Glomerular visceral epithelial cell (primary cell): ENCODE data around the gene SHISA6.

Experiments
- DNase-seq: peaks from one replicate; pipeline ENCODE4 v3.0.0-alpha.2; 2016; ENCODE audit errors: extremely low spot score

The SHISA6 gene

GRCh38 chr17:11240841-11241610, at the start of gene SHISA6:
Gene SHISA6 (plus strand): TSS chr17:11241213.
- no peak for DNase-seq

DNA sequence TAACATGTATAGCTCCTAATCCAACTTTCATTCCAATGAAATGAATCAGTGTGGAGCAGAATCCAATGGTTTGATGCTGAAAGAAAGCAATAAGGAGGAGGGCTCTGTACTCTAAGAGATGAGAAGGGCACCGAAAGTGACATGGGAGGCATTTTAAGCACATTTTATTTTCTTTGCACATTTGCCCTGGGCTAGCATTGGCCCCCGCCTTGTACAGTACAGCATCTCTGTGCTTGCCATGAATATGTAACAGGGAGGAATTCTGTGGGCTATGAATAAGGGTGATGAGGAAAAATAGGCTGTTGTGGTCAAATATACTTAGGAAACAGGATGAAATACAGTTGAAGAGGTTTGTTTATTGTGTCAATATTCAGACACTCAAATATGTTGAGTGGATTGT, 45.2 kb upstream of the SHISA6 start:
- DNase-seq: no peak

- DNase-seq: no peak
Measured at GRCh38 chr17:11204991-11205390, 36.0 kb upstream of the SHISA6 start.

DNA sequence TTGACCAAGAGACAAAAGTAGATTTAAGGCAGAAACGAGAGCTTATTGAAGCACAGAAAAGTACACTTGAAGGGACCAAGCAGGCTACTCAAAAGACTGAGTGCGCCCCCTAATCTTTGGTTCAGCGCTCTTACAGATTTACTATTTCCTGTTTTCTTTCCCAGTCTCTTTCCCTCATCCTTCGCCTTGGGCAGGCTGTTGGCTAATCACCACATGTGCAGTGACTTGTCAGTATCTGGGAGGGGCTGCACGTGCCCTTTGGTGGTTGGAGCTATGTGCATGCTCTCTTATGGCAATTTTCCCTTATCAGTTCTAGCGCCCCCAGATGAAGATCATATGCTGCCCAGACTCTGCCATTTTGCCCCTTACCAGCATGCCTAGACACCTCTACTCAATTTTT, 35.4 kb upstream of the SHISA6 start:
- no peak for DNase-seq

GRCh38 chr17:11209906-11210305, 31.1 kb upstream of the SHISA6 start:
- no peak for DNase-seq

DNA sequence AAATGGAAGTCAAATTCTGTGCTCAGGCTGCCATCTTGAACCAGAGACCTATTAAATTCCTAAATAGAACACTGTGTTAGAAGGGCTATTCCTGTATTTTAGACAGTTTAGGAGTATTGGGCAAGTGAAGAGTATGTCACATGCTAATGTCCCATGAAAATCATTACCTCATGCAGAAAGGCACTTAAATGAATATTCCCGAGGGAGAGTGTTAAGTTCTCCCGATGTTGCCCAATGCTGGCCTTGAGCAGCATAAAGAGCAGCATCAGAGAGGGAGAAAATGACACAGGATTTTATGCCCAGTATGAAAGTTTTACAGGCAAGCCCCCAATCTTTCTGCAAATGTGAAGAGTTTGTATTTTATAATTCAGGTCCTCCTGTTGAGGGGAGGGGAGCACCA, 28.2 kb upstream of the SHISA6 start:
- DNase-seq: no peak

GRCh38 chr17:11216976-11217375, 24.0 kb upstream of the SHISA6 start:
- no peak for DNase-seq

DNA sequence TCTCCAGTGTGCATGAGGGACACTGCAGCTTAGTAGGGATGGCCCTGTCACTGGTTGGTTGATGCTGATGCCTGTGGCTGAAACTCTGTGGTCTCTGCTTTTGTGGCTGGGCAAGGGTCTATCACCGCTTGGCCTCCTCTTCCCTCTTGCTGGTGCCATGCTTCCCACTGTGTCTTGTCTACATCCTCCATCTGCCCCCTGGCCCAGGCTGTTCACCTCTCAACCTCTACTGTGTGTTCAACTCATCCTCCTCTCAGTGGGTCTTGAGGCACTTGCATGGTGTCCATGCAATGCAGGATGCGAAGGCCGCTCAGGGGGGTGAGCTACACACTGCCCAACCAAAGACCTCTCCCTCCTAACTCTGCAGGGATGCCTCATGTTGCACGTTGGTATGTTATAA, 19.8 kb upstream of the SHISA6 start:
- DNase-seq: no peak

GRCh38 chr17:11221721-11222120, 19.3 kb upstream of the SHISA6 start:
- DNase-seq: no peak

DNA sequence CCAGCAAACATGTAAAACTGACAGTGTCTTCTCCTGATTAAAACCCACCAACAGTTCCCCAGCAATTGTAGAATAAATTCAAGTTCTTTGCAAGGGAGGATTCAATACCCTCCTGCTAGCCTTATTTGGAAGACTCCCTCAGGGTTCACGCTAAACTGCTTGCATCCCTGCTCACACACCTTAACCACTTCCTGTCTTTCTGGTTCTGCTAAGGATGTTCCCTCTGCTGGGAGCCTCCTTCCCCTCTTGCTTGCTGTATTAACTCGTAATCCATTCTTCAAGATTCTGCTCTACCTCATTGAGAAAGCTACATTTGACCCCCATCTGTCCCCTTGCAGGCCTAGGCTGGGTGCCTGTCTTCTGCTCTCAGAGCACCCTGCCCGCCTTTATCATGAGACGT, 2.3 kb upstream of the SHISA6 start:
- no peak for DNase-seq

- DNase-seq: no peak
Measured at GRCh38 chr17:11239379-11239970, 1.5 kb upstream of the SHISA6 start.

GRCh38 chr17:11240041-11240840, 772 bp upstream of the SHISA6 start:
- no peak for DNase-seq

GRCh38 chr17:11241611-11242226, 706 bp downstream of the SHISA6 start:
- no peak for DNase-seq

GRCh38 chr17:11242411-11242810, 1.4 kb downstream of the SHISA6 start:
- no peak for DNase-seq

DNA sequence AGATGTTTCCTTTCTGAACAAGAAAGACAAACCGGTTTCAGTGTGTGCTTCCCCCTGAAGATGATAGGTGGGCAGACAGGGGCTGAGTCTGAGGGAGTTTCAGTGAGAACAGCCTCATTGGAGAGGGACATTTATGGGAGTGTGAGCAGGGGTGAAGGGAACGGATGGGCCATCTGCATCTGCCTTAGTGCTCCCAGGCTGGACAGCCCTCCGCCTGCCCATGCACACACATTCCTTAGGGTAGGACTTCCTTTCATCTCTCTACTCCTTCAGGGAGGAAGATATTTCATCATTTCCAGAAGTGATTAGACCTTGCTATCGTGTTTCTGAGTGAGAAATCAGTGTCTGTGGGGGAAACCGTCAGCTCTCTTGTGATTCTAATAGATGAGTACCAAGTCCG, 3.8 kb downstream of the SHISA6 start:
- no peak for DNase-seq

GRCh38 chr17:11245187-11245586, 4.2 kb downstream of the SHISA6 start:
- no peak for DNase-seq

GRCh38 chr17:11245791-11246190, 4.8 kb downstream of the SHISA6 start:
- DNase-seq: no peak

DNA sequence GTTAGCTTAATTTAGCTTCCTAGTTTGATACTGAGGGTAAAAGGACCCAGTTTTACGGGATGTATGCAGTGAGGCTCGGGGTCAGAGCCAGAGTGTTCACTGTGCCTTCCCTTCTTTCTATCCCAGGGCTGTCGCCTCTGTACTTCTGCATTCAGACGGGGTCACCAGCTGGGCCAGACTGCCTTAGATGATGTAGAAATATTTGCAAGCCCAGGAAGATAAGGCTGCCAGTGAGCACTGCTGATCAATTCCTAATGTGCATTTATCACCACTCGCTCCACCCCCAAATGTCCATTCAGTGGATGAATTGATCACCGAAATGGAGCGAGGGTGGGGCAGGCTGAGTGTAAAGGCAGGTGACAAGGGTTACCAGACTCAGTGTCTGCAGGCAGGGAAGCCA, 9.1 kb downstream of the SHISA6 start:
- no peak for DNase-seq

DNA sequence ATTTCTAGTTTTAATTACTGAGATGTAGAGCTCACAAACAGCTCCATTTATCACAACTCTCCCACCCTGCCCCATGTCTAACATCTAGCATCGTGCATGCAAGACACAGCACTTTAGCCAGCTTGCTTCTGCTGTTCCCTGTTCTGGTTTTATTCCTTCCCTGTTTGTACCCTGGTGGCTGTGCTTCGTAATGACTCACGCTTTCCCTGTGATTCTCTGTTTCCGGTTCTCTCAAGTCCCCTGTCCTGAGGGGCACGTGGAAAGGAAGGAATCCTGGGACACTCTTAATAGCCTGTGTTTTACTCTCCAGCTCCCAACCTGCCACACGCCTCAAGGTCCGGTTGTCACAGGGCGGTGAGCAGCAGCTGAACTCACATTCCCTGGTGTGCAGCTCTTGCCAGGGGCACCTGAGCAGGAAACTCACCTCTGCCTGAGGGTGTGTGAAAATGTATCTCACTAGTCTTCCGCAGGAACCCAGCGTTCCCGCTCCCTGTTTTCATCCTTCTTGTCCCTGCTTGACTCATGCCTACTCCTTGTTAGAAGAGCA, 10.6 kb downstream of the SHISA6 start:
- DNase-seq: no peak

- DNase-seq: no peak
Measured at GRCh38 chr17:11252146-11252545, 11.1 kb downstream of the SHISA6 start.

- DNase-seq: no peak
Measured at GRCh38 chr17:11256877-11257276, 15.9 kb downstream of the SHISA6 start.
